ENCODE results near the gene CCDC57.

DNA sequence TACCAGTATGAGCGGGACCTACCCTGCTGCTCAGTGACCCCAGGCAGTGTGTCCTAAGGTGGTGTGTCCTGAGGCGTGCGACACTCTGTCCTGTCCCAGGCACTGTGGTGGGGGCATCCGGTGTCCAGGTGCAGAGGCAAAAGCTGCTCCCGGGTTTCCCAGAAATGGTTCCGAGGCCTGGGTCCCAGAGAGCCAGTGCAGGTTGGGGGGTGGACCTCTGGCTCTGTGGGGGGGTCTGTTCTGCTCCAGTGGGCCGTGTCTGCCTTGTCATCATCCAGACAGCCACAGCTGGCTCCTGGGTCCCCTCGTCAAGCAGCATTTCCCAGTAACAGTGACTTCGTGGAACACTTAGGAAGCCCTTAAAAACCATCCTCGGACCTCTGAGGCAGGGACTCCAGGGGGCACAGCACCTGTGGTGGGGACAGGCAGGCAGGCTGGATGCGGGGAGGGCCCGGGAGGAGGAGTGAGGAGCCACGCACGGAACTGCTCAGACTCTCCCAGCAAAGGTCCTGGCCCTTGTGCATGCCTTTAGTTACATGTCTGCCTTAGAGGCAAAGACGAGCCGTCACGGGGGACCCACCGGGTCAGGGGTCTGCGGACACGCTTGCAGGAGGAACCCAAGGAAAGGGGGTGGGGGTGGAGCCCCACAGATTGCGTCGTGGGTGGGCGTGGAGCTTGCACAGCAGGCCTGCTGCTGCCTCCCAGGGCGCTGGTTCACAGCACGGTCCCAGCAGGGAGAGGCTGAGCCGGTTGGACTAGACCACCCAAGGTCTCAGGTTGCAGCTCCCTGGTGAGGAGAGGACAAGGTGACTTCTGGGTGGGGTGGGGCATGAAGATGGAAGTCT, 21.8 kb upstream of the CCDC57 start:
- no peak for TF ChIP-seq CTCF (IDR thresholded peaks at IDR 0.05; ENCODE audit: low read length)
- no peak for TF ChIP-seq EZH2phosphoT487 (IDR thresholded peaks at IDR 0.05; ENCODE audit: low read length)
- TF ChIP-seq EZH2 (optimal IDR thresholded peaks at IDR 0.05; ENCODE audit: low read depth, low read length), result no peak

Data from MM.1S (cell line).